ENCODE results near the gene SOX13.
"Not testable (repeated sequence)": the region's sequence is repeated elsewhere in the genome, so short reads cannot be mapped to it uniquely, and the experiment has no call there.

SOX13 gene

GRCh38 chr1:204072931-204073836 is at the start of gene SOX13:
Gene SOX13, plus strand, starts transcription at chr1:204073115. Its CDS starts 39,801 bp downstream, at chr1:204112916.
- no peak for DNase-seq (ENCODE audit: low read depth in 2 of 3, low spot score in 2 of 3)

GRCh38 chr1:204025917-204026707 is 46.8 kb upstream of the SOX13 start:
- no peak for DNase-seq (ENCODE audit: low read depth in 2 of 3, low spot score in 2 of 3)

DNA sequence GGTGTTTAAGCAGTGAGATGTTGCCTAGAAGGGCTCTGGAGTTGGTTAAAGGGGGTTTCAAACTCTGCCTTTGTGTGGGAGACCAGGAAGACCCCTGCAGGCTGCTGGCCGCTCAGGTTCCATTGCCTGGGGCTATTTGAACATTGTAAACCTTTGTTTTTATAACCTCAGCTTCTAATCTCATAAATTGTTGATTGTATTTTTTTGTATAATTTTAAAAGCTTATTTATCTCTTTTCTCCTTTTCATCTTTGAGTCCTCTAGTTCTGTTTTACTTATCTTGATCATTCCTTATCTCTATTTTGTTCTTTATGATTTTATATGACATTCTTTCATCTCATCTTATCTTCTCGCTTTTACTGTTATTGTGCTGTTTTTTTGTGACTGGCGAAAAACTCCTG is 45.5 kb upstream of the SOX13 start:
- DNase-seq (ENCODE audit: low read depth in 2 of 3, low spot score in 2 of 3): no peak

- DNase-seq (ENCODE audit: low read depth in 2 of 3, low spot score in 2 of 3): no peak
Measured at GRCh38 chr1:204029016-204029415, 43.9 kb upstream of the SOX13 start.

GRCh38 chr1:204031098-204031710 is 41.7 kb upstream of the SOX13 start:
- no peak for DNase-seq (ENCODE audit: low read depth in 2 of 3, low spot score in 2 of 3)

GRCh38 chr1:204032642-204033235 is 40.2 kb upstream of the SOX13 start:
- no peak for DNase-seq (ENCODE audit: low read depth in 2 of 3, low spot score in 2 of 3)

GRCh38 chr1:204033306-204033705 is 39.6 kb upstream of the SOX13 start:
- DNase-seq (ENCODE audit: low read depth in 2 of 3, low spot score in 2 of 3): no peak

GRCh38 chr1:204036882-204037655 is 35.8 kb upstream of the SOX13 start:
- DNase-seq (ENCODE audit: low read depth in 2 of 3, low spot score in 2 of 3): no peak

GRCh38 chr1:204041232-204041767 is 31.6 kb upstream of the SOX13 start:
- DNase-seq (ENCODE audit: low read depth in 2 of 3, low spot score in 2 of 3): no peak

DNA sequence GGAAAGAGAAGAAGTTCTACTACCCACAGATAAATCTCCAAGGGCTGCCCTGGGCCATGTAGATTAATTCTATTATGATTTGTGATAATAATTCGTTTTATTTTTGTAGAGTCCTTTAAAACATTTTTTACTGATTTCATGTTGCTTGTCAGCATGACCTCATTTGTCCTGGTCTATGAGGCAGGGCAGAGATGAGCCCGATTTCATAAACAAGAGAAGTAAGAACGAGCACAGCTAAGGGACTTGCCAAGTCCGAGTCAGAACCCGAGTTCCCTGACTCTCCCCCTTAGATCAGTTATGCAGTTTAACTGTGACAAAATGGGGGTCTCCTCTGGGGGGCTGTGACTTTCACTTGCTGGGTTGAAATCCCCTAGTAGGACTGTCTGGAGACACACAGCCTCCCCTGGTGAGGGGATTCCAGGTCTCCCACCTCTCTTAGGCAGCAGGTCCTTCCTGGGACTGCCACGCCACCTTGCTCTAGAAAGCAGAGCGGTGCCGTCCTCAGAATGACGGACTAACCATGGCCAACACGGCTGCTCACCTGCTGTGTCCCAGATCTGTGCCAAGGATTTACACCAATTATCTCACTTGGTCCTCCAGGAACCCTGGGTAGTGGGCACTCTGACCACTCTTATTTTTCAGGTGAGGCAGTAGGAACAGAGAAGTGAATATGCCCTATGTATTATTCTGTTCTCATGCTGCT is 31.0 kb upstream of the SOX13 start:
- no peak for DNase-seq (ENCODE audit: low read depth in 2 of 3, low spot score in 2 of 3)

GRCh38 chr1:204042516-204042915 is 30.4 kb upstream of the SOX13 start:
- no peak for DNase-seq (ENCODE audit: low read depth in 2 of 3, low spot score in 2 of 3)

DNA sequence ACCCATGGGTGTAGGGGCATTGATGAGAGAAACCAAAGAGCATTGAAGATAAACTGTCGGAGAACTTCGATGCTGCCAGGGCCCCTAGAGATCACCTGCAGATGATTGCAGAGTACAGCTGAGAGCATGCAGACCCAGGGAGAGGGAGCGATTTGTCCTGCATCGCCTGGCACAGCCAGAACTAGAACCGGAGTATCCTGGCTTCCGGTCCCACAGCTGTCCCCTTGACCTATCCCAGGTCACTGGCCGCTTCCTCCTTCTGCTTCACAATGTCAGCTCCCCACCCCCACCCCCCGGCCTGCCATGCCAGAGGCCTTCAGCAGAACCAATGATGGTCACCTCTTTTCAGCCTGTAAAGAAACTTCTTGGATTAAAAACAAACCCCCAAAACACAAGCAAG is 29.2 kb upstream of the SOX13 start:
- DNase-seq (ENCODE audit: low read depth in 2 of 3, low spot score in 2 of 3): no peak

- no peak for DNase-seq (ENCODE audit: low read depth in 2 of 3, low spot score in 2 of 3)
Measured at GRCh38 chr1:204044448-204044847, 28.5 kb upstream of the SOX13 start.

DNA sequence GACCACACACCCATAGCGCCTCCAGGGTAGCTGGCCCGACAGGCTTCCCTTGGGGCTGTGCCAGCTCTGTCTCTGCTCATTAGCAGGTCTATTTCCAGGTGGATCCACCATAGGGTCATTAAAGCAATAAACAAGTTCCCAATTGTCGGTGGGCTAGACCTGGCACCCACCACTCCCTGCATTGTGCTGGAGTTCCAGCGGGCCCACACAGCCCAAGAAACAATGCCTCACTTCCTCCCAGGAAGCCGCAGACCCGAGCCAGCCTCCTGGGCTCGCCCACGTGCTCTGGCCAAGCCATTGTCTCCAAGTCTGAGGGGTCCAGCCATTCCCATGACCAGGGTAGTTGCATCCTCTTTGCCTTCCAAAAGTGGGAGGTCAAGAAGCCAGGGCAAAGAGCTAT is 27.5 kb upstream of the SOX13 start:
- no peak for DNase-seq (ENCODE audit: low read depth in 2 of 3, low spot score in 2 of 3)

DNA sequence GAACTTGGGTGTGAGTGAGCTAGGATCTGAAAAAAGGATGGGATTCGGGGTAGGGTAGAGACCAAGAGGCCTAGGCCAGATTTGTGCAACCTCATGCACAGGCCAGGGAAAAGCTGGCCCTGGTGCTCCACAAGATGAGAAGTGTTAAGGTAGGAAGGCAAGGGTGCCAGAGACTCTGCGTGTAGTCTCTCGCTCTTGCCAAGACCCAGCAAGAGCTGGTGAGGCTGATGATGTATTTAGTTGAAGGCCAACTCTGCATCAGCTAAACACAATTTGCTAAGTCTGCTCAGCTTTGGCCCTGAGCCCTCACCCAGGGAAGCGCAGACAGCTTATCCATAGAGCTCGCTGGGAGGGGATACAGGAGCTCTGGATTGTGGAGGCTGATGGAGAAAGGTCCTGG is 26.6 kb upstream of the SOX13 start:
- DNase-seq (ENCODE audit: low read depth in 2 of 3, low spot score in 2 of 3): no peak

GRCh38 chr1:204048796-204049195 is 24.1 kb upstream of the SOX13 start:
- DNase-seq (ENCODE audit: low read depth in 2 of 3, low spot score in 2 of 3): not testable (repeated sequence)

DNA sequence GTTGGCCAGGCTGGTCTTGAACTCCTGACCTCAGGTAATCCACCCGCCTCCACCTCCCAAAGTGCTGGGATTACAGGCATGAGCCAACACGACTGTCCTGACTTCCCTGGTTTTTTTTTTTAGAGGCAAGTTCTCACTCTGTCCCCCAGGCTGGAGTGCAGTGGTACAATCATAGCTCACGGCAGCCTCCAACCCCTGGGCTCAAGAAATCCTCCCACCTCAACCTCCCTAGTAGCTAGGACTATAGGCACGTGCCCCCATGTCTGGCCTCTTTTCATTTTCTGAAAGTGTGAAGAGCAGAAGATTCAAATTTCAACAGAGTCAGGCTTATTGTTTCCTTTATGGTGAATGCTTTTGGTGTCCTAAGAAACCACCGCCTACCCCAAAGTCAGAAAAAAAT is 21.7 kb upstream of the SOX13 start:
- DNase-seq (ENCODE audit: low read depth in 2 of 3, low spot score in 2 of 3): no peak

DNA sequence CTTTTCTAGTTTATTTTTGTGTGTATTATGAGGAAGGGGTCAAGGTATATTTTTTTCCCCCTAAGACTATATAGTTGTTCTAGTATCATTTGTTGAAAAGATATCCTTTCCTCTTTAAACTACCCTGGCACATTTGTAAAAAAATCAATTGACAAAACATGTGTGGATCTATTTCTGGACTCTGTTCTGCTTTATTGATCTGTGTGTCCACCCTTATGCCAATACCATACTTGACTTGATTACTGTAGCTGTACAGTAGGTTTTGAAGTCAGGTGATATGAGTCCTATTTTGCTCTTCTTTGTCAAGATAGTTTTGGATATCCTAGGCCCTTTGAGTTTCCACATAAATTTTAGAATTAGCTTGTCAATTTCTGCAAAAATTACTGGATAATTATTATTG is 21.2 kb upstream of the SOX13 start:
- no peak for DNase-seq (ENCODE audit: low read depth in 2 of 3, low spot score in 2 of 3)

- DNase-seq (ENCODE audit: low read depth in 2 of 3, low spot score in 2 of 3): no peak
Measured at GRCh38 chr1:204053893-204054292, 19.0 kb upstream of the SOX13 start.

- no peak for DNase-seq (ENCODE audit: low read depth in 2 of 3, low spot score in 2 of 3)
Measured at GRCh38 chr1:204059970-204060369, 12.9 kb upstream of the SOX13 start.
